GM18867 (cell line): ENCODE data around the gene GATA5.

Source experiments
- ATAC-seq: cut with Tn5 transposase; IDR thresholded peaks from one replicate; pipeline ENCODE4 v1.9.1; 2021; ENCODE audit warnings: mild to moderate bottlenecking, moderate library complexity; ENCODE audit not compliant: unreplicated experiment

Gene GATA5

DNA sequence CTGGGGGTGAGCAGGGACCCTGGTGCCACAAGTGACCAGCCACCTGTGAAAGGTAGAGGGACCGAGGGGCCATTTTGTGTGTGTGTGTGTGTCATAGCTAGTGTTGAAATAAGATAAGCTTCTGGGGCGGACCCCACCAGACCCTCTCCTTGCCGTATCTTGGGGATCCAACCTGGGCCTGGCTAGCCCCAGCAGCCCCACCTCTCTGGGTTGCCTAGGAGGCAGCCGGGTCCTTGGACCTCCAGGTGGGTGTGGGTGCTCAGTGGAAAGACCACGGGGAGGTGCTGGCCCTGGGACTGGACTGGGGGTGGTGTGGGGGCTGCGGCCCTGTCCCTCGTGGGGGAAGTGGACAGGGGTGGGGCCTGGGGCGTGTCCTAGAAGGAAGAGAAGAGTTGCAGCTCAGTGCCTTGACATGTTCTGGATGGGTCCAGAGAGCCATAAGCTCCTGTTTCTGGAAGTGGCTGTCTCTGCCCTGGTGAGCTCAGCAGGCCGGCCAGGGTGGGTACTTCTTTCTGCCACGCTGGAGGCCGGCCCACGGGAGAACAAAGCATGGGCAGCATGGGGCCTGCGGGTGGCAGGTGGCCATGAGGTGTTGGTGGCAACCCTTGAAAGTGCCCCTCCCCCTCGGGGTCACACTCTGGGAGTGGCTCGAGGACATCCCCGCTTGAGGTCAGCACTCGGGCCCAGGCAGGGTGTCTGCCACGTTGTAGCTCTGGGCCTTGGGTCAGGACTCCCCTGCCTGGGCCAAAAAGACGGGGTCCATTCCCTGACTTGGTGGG, 56.9 kb downstream of the GATA5 start:
- ATAC-seq, result no peak

- no peak for ATAC-seq
Measured at GRCh38 chr20:62417981-62418708, 57.6 kb downstream of the GATA5 start.

DNA sequence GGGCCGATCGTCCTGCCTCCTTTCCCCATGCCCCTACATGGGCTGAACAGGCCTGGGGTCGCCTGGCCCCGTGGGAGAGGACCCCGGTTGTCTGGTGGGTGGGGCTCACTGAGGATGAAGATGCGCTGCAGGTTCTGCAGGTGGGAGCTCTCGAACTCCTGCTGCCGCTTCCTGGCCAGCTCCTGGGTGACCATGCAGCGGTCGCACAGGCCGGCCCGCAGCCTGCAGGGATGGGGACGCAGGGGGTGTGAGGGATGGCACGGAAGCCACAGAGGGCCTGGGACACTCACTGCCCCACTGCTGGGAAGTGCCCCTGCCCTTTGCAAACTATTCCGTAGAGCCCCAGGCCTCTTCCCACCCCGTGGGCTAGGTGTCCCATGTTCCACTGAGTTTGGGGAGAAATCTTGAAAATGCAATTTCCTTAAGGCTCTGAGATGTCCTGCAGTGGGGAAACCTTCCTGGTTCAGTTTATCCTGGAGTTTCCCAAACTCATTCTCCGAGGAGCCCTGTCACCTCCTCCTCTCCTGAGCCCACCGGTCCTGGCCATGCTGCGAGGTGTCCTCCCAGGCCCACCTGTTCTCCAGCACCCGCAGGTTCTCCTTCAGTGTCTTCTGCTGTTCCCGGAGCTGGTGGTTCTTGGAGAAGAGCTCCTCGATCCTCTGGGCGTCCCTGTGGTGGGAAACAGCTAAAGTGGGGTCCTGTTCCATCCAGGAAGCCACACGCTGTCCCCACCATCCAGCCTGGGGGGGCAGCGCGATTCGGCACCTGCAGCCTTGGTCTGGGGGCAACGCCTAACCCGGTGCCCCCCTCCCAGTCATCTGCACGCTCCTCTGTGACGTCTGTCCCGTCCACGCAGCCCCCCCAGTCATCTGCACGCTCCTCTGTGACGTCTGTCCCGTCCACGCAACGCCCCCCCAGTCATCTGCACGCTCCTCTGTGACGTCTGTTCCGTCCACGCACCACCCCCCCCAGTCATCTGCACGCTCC, 58.9 kb downstream of the GATA5 start:
- no peak for ATAC-seq

DNA sequence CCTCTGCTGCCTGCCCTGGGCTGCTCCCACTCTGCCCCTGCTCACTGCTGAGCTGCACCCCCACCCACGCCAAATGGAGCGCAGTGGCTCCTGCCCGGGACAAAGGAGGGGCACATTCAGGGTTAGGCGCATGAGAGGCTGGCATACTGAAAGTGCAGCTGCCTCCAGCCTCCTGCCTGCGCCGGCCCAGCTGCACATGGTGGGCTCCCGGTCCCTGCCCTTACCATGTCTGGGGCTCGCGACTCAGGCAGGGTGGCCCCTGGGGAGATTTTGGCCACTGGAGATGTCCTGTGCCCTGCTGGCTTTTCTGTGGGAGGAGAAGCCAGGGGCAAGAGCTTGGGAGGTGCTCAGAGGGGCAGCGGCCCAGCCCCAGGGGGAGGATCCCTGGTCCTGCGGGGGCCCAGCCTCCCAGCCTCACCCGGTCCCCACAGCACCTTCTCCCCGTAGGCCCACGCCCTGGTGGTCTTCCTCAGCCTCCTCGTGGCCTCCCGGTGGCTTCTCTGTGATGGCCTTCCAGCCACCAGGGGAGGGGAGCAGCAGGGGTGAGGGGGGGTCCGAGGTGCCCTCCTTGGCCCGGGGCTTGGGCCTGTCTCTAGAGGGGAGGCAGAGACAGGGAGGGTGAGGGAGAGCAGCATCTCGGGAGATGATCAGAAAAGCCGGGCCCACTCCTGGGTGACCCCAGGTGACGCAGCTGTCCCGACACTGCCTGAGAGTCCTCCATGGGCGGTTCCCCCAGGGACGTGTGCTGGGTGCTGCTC, 60.3 kb downstream of the GATA5 start:
- no peak for ATAC-seq

DNA sequence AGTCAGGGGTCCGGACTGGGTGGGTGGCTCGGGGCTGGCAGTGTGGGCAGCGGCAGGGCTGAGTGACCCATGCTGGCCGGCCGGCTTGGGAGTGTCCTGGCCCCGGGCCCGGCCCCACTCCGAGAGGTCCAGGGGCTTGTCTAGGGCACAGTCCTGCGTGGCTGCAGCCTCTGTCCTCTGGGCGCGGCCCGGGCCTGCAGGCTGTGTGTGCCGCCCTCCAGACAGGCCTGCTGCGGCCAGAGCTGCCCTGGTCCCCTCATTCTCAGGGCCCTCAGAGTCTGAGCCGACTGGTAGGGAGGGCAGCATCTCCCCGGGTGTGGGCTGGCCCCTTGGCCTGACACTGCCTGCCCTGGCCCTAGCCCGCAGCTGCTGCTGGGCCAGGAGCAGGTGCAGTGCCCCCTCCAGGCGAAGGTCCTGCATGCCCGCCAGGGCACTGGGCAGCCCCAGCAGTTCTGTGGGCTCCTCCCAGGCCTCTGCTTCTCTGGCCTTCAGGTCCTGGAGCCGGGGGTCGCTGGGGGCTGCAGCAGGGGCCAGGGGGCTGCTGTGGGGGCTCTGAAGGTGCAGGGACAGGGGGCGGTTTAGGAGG, 61.8 kb downstream of the GATA5 start:
- no peak for ATAC-seq
